Activated CD8-positive, alpha-beta memory T cell treated with anti-CD3 and anti-CD28 coated beads, Interleukin-2, amount 50 U/mL, for 24 hours (primary cell): ENCODE data around the gene BID.

Experiments
- DNase-seq: peaks from one replicate; pipeline ENCODE4 v3.0.0-alpha.2; 2020; ENCODE audit errors: extremely low read depth

BID gene

GRCh38 chr22:17774206-17774925 lies at the start of gene BID:
BID (minus strand) TSS chr22:17774469; CDS start chr22:17750116, 24,353 bp downstream.
- DNase-seq, result no peak

GRCh38 chr22:17823964-17824363 lies 49.7 kb upstream of the BID start:
- no peak for DNase-seq

- DNase-seq, result no peak
Observed at GRCh38 chr22:17823226-17823625, 49.0 kb upstream of the BID start.

- no peak for DNase-seq
Observed at GRCh38 chr22:17822087-17822486, 47.8 kb upstream of the BID start.

GRCh38 chr22:17820879-17821439 lies 46.7 kb upstream of the BID start:
- DNase-seq, result no peak

GRCh38 chr22:17818649-17819048 lies 44.4 kb upstream of the BID start:
- no peak for DNase-seq

- DNase-seq, result no peak
Observed at GRCh38 chr22:17818180-17818579, 43.9 kb upstream of the BID start.

GRCh38 chr22:17817511-17818065 lies 43.3 kb upstream of the BID start:
- DNase-seq, result no peak

- DNase-seq, result no peak
Observed at GRCh38 chr22:17817079-17817478, 42.8 kb upstream of the BID start.

GRCh38 chr22:17816649-17817048 lies 42.4 kb upstream of the BID start:
- no peak for DNase-seq

- no peak for DNase-seq
Observed at GRCh38 chr22:17815703-17816254, 41.5 kb upstream of the BID start.

GRCh38 chr22:17814830-17815229 lies 40.6 kb upstream of the BID start:
- no peak for DNase-seq

- no peak for DNase-seq
Observed at GRCh38 chr22:17814084-17814483, 39.8 kb upstream of the BID start.

GRCh38 chr22:17811119-17811518 lies 36.9 kb upstream of the BID start:
- DNase-seq, result no peak

GRCh38 chr22:17810570-17811116 lies 36.4 kb upstream of the BID start:
- no peak for DNase-seq

GRCh38 chr22:17808693-17809403 lies 34.6 kb upstream of the BID start:
- no peak for DNase-seq

- no peak for DNase-seq
Observed at GRCh38 chr22:17807578-17808410, 33.5 kb upstream of the BID start.

GRCh38 chr22:17807086-17807485 lies 32.8 kb upstream of the BID start:
- DNase-seq, result no peak

GRCh38 chr22:17806437-17806836 lies 32.2 kb upstream of the BID start:
- DNase-seq, result no peak

GRCh38 chr22:17804331-17805080 lies 30.2 kb upstream of the BID start:
- no peak for DNase-seq
